HG02943 (cell line): Measurements from ENCODE around the gene FGF9.

Source experiments
- ATAC-seq: cut with Tn5 transposase; IDR thresholded peaks from one replicate; pipeline ENCODE4 v1.9.1; 2021; ENCODE audit warnings: mild to moderate bottlenecking, low read depth, moderate library complexity; ENCODE audit not compliant: unreplicated experiment

FGF9 gene

GRCh38 chr13:21670883-21671619 lies at the start of gene FGF9:
Gene FGF9, plus strand, starts transcription at chr13:21671073. Its CDS starts 840 bp downstream, at chr13:21671913.
- ATAC-seq = peak; percentile 56

- ATAC-seq = no peak
Measured at GRCh38 chr13:21625366-21625765, 45.5 kb upstream of the FGF9 start.

GRCh38 chr13:21632196-21632595 lies 38.7 kb upstream of the FGF9 start:
- no peak for ATAC-seq

- ATAC-seq = no peak
Measured at GRCh38 chr13:21636656-21637055, 34.2 kb upstream of the FGF9 start.

GRCh38 chr13:21637296-21637695 lies 33.6 kb upstream of the FGF9 start:
- ATAC-seq = no peak

- ATAC-seq = no peak
Measured at GRCh38 chr13:21638319-21639282, 32.3 kb upstream of the FGF9 start.

GRCh38 chr13:21639561-21639960 lies 31.3 kb upstream of the FGF9 start:
- no peak for ATAC-seq

GRCh38 chr13:21641629-21642028 lies 29.2 kb upstream of the FGF9 start:
- ATAC-seq = no peak

- no peak for ATAC-seq
Measured at GRCh38 chr13:21657538-21657937, 13.3 kb upstream of the FGF9 start.

- no peak for ATAC-seq
Measured at GRCh38 chr13:21659087-21659486, 11.8 kb upstream of the FGF9 start.

- ATAC-seq = no peak
Measured at GRCh38 chr13:21661097-21661909, 9.6 kb upstream of the FGF9 start.

GRCh38 chr13:21663197-21663596 lies 7.7 kb upstream of the FGF9 start:
- no peak for ATAC-seq

- no peak for ATAC-seq
Measured at GRCh38 chr13:21668732-21669275, 2.1 kb upstream of the FGF9 start.

- peak; percentile 35 for ATAC-seq
Measured at GRCh38 chr13:21670006-21670882, 629 bp upstream of the FGF9 start.

GRCh38 chr13:21671620-21672286 lies 880 bp downstream of the FGF9 start:
- ATAC-seq = no peak

- ATAC-seq = no peak
Measured at GRCh38 chr13:21672287-21672680, 1.4 kb downstream of the FGF9 start.

GRCh38 chr13:21672796-21673538 lies 2.1 kb downstream of the FGF9 start:
- ATAC-seq = no peak

- no peak for ATAC-seq
Measured at GRCh38 chr13:21673539-21673788, 2.6 kb downstream of the FGF9 start.
